PFSK-1 (cell line): Measurements from ENCODE around the gene CLIP3.

ENCODE experiments used
- POLR2AphosphoS5 ChIP-seq: IDR thresholded peaks from 2 replicates; pipeline ENCODE4 v1.6.1; 2012; ENCODE audit warnings: low read depth, mild to moderate bottlenecking, control low read depth, low read length, moderate library complexity
- TAF1 ChIP-seq: IDR thresholded peaks from 2 replicates; pipeline ENCODE4 v1.6.1; 2012; ENCODE audit warnings: low read length, control low read depth, borderline replicate concordance; ENCODE audit not compliant: insufficient read depth

DNA sequence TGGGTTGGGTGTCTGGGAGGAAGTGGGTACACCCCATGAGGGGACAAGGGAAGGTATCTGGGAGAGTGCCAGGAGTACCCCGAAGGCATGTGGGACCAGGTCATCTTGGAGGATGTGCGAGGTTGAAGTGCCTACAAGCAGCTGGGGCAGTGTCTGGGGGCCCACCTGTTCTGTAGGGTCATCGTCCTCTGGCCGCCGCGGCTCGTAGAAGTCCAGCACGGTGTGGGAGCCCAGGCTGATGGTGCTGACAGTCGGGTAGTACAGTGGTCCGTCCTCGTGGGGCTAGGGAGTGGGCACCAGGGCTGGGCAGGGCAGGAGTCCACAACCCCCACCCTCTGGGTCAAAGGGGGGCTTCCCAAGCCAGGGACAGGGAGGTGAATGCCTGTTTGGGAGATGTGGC is 22.3 kb downstream of the CLIP3 start:
- no peak for TF ChIP-seq TAF1
- no peak for TF ChIP-seq POLR2AphosphoS5
